ENCODE data around the gene EYA2.

GRCh38 chr20:46890682-46891081 is 4.0 kb upstream of the EYA2 start:
- TF ChIP-seq, protein P1, sequence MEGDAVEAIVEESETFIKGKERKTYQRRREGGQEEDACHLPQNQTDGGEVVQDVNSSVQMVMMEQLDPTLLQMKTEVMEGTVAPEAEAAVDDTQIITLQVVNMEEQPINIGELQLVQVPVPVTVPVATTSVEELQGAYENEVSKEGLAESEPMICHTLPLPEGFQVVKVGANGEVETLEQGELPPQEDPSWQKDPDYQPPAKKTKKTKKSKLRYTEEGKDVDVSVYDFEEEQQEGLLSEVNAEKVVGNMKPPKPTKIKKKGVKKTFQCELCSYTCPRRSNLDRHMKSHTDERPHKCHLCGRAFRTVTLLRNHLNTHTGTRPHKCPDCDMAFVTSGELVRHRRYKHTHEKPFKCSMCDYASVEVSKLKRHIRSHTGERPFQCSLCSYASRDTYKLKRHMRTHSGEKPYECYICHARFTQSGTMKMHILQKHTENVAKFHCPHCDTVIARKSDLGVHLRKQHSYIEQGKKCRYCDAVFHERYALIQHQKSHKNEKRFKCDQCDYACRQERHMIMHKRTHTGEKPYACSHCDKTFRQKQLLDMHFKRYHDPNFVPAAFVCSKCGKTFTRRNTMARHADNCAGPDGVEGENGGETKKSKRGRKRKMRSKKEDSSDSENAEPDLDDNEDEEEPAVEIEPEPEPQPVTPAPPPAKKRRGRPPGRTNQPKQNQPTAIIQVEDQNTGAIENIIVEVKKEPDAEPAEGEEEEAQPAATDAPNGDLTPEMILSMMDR (conservative IDR thresholded peaks at IDR 0.05; ENCODE audit: low read depth, low read length): no peak
- TF ChIP-seq EZH2 (IDR thresholded peaks at IDR 0.05; ENCODE audit: low read length, unreplicated experiment) (no peak), EZH2phosphoT487 (IDR thresholded peaks at IDR 0.05; ENCODE audit: borderline replicate concordance, low read length) (no peak)
